ENCODE data around the gene HUNK. TPM values are rescaled to one million over a fixed set of nuclear protein-coding genes. Genes with fewer than 3 reads are reported as not detected.

Gene HUNK
- total RNA-seq: not detected in 2 replicates

DNA sequence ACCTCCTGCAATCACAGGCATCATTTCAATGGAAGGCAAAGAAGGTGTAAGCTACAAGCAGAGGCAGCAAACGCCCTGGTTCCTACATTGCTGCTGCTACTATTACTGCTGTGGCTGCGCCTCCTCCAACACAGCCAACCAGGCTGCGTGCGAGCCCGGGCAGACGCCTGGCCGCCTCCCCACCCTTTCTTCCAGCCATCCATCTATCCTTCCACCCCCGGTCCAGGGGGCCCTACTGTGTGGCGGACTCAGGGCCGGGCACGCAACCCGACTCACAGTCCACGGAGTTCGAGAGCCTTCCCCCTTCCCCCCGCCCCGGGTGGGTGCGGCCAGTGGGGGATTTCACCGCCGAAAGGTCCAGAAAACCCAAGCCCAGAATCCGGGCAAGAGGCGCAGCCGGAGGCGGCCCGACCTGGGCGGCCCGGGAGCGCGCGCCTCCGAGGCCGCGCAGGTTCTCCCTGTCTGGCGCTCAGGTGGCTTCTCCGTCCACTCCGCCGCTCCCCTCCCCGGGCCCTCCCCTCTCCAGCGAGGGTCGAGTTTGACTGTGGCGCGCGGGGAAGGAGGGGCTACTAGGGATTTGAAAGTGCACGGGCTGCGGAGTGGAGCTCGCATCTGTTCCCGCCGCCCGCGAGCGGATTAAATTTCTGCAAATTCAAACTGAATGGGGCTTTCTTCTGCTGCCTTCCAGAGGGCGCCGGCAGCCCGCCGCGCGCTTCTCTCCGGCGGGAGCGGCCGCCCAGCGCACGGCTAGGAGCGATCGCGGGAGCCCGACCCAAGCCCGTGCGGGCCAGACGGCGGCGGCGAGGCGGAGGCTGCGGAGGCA lies at the start of gene HUNK:
HUNK (plus strand) TSS at position 569 of the 823 bp plus-strand sequence. CDS start 655 bp downstream, outside the sequence.

Other genes with a start within 250 kb of the HUNK start
- gene SOD1, start 213.3 kb upstream of the HUNK start, total RNA-seq: 228 and 234 TPM in 2 replicates
- gene SCAF4, start 140.9 kb upstream of the HUNK start, total RNA-seq: 3.7 and 6.9 TPM in 2 replicates